ENCODE results near the gene VPS9D1.

VPS9D1 gene

GRCh38 chr16:89720813-89721545, at the start of gene VPS9D1, which contains the start of gene ZNF276:
Gene VPS9D1 (minus strand): TSS chr16:89720898. CDS start chr16:89720861, 37 bp downstream.
Gene ZNF276 (plus strand): TSS chr16:89721537. CDS start chr16:89721641, 104 bp downstream.
- peak; percentile 33 for DNase-seq

- DNase-seq, result no peak
Observed at GRCh38 chr16:89770367-89770766, 49.7 kb upstream of the VPS9D1 start.

- no peak for DNase-seq
Observed at GRCh38 chr16:89765292-89765830, 44.7 kb upstream of the VPS9D1 start.

- DNase-seq, result no peak
Observed at GRCh38 chr16:89764711-89765201, 44.1 kb upstream of the VPS9D1 start.

- DNase-seq, result no peak
Observed at GRCh38 chr16:89761304-89761922, 40.7 kb upstream of the VPS9D1 start.

GRCh38 chr16:89759746-89760340, 39.1 kb upstream of the VPS9D1 start:
- DNase-seq, result no peak

GRCh38 chr16:89749637-89750036, 28.9 kb upstream of the VPS9D1 start:
- no peak for DNase-seq

- no peak for DNase-seq
Observed at GRCh38 chr16:89748921-89749320, 28.2 kb upstream of the VPS9D1 start.

- DNase-seq, result no peak
Observed at GRCh38 chr16:89748076-89748475, 27.4 kb upstream of the VPS9D1 start.

- no peak for DNase-seq
Observed at GRCh38 chr16:89746043-89746442, 25.3 kb upstream of the VPS9D1 start.

GRCh38 chr16:89744813-89745212, 24.1 kb upstream of the VPS9D1 start:
- DNase-seq, result no peak

- no peak for DNase-seq
Observed at GRCh38 chr16:89742948-89743347, 22.2 kb upstream of the VPS9D1 start.

GRCh38 chr16:89741342-89742014, 20.8 kb upstream of the VPS9D1 start:
- DNase-seq, result no peak

- DNase-seq, result no peak
Observed at GRCh38 chr16:89739383-89739782, 18.7 kb upstream of the VPS9D1 start.

- DNase-seq, result no peak
Observed at GRCh38 chr16:89738538-89739317, 18.0 kb upstream of the VPS9D1 start.

- no peak for DNase-seq
Observed at GRCh38 chr16:89738072-89738377, 17.3 kb upstream of the VPS9D1 start.

GRCh38 chr16:89737341-89738071, 16.8 kb upstream of the VPS9D1 start:
- no peak for DNase-seq

GRCh38 chr16:89736554-89736953, 15.9 kb upstream of the VPS9D1 start:
- no peak for DNase-seq

GRCh38 chr16:89733792-89734191, 13.1 kb upstream of the VPS9D1 start:
- no peak for DNase-seq

- DNase-seq, result no peak
Observed at GRCh38 chr16:89733322-89733721, 12.6 kb upstream of the VPS9D1 start.

GRCh38 chr16:89732918-89733242, 12.2 kb upstream of the VPS9D1 start:
- no peak for DNase-seq

All from NCI-H1694 (cell line).